Activated CD4-positive, alpha-beta T cell treated with anti-CD3 and anti-CD28 coated beads, Interleukin-2, amount 50 U/mL, for 24 hours (primary cell): ENCODE results near the gene TRMT61A.
"Not testable (repeated sequence)": the region's sequence is repeated elsewhere in the genome, so short reads cannot be mapped to it uniquely, and the experiment has no call there.

ENCODE experiments used
- DNase-seq, 2 donors: peaks; one replicate each; pipeline ENCODE4 v3.0.0-alpha.2; 2020; ENCODE audit warnings: low read depth in 1 of 2, low spot score in 1 of 2

The TRMT61A gene

DNA sequence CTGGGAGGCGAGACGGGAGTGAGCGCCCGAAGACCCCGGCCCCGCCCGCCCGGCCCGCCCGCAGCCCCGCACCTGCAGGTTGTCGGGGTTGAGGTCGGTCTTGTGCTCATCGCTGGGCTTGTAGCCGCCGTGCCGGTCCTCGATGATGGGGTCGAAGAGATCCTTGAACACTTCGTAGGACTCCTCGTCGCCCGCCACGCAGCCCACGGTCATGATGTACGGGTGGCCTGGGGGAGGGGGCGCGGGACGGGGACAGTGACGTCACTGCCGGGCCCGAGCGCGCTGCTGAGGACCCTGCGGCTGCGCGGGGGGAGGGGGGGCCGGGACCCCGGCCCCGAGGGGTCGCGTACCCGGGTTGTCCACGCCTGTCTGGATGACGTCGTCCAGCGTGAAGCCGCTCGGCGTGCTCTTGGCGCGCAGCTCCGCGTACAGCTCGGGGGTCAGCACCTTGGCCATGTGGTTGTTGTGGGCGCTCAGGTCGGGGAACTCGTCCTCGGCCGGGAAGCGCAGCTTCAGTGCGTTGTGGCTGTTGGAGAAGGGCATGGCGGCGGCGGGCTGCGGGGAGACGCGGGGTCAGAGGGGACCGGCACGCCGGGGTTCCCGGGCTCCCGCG is 6.9 kb upstream of the TRMT61A start:
- DNase-seq: no peak

DNA sequence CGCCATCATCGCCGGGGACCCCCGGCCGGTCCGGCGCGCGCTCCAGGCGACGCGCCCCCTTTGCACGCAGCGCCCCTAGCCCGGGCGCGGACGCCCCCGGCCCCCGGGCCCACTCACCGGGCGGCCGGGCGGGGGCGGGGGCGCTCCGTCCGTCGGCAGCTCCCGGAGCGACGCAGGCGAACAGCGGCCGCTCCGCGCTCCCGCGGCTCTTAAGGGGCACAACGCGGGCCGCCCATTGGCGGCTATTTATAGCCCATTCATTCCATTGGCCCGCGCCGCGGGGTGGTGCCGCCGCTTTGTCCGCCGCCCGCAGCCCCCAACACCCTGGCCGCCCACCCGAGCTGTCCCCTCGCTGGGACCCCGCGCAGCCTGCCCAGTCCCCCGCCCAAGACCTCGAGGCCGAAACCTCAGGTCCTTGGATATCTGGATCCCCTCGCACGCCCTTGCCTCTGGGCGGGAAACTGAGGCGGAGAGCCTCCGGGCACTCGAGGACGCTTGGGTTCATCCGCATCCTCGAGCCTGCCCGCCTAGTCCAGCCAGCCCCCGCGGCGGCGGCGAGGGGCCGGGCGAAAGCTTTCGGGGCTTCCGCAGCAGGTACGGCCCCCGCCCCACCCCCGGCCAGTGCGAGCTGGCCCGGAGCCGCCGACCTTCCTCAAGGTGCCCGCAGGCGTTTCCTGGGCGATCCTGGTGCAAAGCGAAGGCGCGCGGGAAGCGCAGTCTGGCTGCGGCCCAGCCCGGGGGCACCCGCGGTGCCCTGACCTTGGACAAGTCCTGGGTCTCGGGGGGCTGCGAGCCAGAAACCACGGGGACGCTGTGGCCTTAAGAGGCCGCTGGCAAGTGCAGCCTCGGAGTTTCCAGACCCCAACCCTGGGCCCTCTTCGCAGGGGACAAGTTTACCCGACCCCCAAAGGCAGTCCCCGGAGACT is 6.1 kb upstream of the TRMT61A start, which contains the start of gene CKB:
CKB (minus strand) TSS at position 182 of the 926 bp plus-strand sequence. CDS start 337 bp downstream, outside the sequence.
- no peak for DNase-seq

DNA sequence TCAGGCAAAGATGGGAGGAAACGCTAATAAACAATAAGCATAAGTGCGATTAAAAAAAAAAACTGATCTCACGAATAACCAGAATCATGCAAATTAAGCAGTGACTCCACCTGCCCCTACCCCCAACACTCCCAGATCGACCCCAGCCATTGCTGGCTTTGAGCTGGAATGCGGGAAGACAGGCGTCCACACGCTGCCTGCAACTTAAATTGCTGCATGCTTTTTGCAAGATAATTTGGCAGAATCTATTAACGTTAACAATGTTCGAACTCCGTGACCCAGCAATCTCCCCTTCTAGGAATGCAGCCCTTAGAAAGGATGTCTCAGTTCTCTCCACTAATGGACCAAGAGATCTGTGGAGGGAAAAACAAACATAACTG is 5.4 kb upstream of the TRMT61A start:
- no peak for DNase-seq

DNA sequence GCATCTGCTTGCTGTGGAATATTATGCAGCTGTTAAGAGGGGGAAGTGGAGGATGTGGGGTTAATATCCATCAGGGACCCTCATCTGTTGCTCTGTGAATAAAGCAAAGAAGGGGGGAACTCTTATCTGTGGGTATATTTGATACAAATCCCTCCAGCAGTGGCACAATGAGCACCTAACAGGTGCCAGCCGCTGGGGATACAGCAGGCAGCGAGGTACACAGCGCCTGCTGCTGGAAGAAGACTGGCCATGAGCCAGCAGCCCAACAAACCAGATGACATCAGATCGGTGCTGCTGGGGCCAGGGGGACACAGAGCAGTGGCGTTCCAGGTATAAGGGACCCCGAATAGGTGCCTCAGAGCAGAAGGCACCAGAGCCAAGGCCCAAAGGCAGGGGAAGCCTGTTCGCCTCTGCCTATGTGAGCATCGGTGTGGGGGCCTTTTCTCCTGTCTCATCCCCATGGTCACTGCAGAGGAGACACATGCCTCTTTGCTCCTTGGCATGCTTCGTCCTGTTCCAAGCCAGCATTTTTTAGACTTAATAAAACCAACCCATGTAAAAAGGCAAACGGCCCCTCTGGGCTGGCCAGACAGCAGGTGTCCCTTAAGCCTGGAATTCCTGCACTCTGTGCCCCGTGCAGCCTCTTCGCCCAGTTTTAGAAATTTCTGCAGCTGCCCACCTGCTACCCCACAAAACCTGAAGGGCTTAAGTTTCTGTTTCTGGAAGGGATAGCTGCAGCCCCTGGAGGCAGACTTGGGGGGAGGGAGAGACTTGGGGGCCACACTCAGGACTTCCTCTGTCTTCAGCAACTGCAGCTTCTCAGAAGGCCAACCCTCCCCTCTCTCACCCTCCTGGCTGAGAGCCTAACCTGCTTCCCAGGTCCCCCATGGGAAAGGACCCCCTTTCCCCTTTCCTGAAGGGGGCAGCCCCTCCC is 4.7 kb upstream of the TRMT61A start:
- no peak for DNase-seq

DNA sequence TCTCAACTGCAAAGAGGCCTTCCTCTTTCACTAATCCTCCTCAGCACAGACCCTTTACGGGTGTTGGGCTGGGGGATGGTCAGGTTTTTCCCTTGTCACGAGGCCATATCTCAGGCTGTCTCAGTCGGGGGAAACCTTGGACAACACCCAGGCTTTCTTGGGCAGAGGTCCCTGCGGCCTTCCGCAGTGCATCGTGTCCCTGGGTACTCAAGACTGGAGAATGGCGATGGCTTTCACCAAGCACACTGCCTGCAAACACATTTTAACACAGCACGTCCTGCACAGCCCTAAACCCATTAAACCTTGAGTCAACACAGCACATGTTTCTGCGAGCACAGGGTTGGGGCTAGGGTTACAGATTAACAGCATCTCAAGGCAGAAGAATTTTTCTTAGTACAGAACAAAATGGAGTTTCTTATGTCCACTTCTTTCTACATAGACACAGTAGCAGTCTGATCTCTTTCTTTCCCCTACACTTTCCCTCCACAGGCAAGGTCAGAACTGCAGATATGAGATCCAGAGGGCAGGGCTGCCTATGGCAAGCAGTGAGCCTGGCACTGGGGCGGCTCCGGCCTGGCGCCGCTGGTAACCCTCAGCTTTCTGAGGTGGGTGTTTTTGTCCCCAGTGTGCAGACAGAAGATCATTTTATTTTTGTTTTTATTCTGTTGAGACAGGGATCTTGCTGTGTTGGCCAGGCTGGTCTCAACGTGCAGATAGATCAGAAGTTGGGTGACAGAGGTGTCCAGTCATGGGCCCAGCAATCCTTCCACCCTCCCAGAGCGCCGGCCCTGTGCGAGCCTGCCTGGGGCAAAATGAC is 3.4 kb upstream of the TRMT61A start:
- DNase-seq: not testable (repeated sequence)

DNA sequence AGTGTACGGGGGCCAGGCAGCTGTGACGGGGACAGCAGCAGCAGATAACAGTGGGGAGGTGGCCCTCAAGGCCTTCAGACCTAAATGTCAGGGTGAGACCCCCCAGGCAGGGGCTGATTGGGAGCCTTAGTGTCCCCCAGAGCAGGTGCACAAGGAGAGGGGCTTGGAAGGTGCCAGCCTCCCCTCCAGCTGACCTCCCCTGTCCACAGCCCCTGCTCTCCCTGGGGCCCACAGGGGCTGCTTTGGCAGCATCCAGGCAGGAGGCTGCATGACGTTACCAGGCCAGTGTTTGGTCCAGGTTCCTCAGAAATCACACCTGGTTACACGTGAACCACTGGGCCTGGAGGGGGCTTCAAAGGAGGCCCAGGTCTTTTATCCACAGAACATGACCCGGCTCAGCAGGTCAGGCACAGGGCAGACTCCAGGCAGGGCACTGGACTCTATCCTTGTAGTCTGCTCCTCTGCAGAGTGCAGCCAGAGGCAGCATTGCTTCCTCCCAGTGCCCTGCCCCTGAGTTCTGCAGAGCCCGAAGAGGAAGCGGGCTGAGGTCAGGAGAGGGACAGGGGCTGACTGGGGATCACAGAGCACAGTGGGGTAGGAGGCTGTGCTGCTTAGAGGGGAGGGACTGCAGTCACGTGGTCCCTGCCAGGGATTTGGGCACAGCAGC is 2.6 kb upstream of the TRMT61A start:
- DNase-seq: no peak

DNA sequence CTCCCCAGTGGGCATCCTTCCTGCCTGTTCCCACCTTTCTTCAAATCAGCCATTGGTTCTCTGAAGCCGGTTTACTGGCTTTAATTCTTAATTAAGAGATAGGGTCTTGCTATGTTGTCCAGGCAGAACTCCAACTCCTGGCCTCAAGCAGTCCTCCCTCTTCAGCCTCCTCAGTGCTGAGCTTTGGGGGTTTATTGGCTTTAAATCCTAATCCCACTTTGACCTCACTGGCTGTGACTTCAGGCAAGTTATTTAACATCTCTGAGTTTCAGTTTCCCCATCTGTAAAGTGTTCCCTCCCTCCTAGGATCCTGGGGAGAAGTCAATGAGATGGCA is 2.1 kb upstream of the TRMT61A start:
- no peak for DNase-seq

DNA sequence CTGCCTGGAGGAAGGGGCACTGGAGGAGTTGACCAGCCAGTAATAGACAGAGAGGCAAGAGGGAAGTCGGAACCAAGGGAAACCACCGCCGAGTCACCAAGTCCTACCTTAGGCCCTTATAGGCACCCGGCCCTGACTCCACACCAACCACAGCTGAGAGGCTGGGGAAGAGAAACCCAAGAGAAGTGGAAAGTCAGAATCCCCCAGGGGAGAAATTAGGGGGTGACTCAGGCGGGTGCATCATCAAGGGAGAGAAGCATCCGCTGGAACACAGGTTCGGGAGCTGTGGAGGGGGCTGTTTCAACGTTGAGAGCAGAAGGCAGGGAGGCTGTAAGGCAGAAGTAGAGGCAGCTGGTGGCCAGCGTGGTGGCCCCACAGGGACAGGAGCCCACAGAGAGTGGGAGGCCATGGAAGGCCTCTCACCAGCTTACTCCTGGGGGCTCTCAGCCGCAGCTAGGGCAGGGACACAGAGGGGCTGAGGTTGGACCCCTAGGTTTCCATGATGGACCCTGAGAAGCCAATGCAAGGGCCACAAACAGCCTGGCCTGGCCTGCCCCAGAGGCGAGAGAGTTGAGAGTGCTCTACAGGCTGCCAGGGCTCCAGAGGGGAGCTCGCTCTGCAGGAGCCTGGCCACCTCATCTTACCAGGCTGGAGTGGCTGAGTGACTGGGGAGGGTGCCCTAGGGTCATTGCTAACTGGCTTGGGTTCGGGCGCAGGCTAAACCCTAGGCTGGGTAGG is 1.4 kb upstream of the TRMT61A start:
- no peak for DNase-seq

DNA sequence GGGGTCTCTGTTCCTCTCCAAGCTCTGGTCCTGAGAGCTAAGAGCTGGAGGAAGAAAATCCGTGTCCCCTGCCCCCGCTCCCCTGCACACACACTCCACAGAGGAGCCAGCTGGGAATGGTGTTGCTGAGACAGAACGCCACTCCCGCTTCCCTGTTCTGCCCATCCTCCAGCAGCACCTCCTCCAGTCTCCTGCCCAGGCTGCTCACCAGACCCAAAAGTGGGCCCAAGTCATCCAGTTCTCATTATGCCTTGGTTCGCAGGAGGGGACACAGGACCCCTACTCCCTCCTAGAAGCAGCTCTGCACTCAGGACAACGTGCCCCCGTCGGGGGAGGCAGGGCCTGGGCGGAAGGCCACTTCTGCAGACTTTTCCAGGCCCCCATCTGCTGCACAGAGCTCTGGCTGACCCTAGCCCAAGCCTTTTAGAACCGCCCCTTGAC is 830 bp upstream of the TRMT61A start:
- DNase-seq: no peak

DNA sequence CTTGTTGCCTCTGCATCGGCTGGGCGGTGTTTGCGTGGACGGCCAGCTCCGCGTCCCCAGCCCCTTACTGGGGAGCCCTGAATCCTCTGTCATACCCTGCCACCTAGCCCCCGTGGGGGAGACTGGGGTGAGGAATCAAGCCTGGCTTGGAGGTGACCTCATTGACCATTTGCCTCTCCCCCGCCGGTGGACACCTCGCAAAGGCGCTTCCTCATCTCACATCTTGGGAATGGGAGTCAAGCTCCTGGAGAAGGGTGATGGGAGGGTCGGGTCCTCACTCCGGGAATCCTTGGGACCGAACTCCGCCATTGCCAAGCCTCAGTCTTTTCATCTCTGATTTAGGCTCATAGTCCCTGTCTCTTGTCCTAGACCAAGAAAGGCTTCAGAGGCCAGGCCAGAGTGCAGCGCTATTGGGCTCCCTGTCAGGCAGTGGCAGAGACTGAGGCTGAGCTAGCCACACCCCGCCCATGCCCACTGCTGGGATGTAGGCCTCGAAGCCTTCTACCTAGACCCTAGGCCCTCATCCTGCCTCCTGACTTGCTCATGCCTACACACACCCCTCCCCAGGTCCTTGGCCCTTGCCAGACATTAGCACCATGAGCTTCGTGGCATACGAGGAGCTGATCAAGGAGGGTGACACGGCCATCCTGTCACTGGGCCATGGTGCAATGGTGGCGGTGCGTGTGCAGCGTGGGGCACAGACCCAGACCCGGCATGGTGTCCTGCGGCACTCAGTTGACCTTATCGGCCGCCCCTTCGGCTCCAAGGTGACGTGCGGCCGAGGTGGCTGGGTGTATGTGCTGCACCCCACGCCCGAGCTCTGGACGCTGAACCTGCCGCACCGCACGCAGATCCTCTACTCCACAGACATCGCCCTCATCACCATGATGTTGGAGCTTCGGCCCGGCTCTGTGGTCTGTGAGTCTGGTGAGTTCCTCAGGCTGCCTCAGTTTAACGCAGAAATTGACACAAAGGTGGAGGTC is 678 bp downstream of the TRMT61A start:
- DNase-seq: no peak

DNA sequence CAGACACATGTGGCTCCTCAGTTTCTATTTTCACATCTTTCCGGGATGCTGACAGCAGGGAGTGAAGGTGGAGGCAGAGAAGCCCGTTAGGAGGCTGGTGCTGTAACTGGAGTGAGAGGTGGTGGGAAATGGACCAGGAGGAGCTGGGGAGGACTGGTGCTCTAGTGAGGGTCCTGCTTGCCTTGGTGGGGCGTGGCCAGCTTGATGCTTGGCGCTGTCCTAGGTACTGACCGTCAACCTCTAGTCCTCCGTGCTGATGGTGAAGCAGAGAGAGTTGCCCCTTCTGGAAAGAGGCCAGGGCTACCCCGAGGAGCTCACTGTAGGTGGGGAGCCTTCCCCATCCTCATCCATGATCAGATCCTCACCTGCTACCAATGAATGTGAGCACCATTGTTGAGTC is 1.4 kb downstream of the TRMT61A start:
- DNase-seq: no peak

DNA sequence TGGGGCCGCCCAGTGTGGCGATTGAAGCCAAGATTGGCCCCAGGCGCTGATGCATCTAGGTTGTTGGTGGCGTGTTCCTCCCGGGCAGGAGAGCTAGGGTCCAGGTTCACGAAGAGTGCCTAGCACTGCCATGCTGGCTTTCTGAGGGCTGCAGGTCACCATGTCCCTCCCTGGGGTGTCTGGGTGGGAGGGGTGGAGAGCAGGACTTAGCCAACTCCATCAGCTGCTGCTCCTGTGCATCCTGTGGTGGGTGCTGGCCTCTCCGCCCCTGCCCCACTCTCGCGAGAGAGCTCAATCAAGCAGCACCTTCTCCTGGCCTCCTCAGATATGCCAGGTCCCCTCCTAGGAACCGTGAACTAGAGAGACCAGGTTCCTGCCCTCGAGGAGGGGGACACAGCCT is 1.8 kb downstream of the TRMT61A start:
- DNase-seq: no peak

DNA sequence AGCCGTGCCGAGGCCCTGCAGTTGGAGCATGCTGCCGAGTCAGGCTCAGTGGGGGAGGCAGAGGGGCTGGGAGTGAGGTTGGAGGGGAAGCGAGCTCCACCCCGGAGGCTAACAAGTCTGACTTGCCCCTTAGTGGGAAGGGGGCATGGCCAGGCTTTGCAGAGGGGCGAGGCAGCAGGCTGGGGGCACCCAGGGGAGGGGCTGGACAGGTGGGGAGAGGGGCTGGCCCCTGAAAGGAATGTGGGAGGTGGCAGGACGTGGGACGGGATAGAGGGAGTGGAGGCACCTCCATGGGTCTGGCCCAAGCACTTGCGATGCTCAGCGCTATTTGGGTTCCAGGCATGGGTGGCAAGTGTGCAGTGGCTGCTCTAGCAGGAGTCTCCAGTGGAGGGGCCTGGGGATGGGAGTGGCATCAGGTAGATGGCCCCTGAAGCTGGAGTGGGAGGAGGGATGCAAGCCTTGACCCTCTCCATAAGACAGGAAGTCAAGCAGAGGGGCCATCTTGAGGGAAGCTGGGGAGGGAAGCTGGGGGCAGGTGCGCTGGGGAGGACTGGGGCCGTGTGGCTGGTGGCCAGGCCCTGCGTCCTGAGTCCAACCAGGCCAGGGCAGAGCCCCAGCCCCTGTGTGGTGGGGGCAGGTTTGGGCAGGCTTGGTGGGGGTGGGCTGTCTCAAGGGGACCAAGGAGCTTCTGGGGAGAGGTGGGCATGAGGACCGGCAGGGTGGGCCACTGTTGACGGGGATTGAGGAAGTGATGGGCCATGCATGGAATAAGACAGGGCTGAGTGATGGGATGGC is 2.6 kb downstream of the TRMT61A start:
- no peak for DNase-seq

DNA sequence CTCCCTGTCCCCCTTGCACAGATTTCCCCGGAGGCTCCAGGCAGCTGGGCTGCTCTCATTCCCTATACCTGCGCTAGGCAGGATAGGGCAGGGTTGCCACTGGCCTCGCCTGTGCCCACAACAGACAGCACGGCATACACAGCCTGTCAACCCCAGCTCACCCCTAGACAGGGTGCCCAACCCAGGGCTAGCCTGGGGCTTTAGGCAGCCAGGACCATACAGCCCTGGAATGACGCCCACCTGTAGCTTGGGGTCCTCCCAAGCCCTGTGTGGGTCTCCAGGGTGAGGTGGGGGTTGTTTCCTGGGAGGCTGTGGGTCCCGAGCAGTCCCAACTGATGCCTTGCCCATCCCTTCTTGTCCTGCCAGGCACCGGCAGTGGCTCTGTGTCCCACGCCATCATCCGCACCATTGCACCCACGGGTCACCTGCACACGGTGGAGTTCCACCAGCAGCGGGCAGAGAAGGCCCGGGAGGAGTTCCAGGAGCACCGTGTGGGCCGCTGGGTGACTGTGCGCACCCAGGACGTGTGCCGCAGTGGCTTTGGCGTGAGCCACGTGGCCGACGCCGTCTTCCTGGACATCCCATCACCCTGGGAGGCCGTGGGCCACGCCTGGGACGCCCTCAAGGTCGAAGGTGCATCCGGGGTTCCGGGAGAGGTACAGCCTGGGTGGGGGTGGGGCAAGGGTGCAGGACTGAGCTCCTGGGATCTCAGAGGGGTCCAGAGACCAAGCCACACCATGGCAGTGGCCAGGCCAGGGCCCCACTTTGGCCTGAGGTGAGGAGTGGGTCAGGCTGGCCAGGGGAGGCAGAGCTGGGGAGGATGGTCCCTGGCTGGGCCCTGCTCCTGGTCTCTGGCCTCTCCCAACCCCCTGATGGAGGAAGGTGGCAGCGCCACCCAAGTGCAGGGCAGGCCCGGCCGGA is 3.5 kb downstream of the TRMT61A start:
- no peak for DNase-seq

DNA sequence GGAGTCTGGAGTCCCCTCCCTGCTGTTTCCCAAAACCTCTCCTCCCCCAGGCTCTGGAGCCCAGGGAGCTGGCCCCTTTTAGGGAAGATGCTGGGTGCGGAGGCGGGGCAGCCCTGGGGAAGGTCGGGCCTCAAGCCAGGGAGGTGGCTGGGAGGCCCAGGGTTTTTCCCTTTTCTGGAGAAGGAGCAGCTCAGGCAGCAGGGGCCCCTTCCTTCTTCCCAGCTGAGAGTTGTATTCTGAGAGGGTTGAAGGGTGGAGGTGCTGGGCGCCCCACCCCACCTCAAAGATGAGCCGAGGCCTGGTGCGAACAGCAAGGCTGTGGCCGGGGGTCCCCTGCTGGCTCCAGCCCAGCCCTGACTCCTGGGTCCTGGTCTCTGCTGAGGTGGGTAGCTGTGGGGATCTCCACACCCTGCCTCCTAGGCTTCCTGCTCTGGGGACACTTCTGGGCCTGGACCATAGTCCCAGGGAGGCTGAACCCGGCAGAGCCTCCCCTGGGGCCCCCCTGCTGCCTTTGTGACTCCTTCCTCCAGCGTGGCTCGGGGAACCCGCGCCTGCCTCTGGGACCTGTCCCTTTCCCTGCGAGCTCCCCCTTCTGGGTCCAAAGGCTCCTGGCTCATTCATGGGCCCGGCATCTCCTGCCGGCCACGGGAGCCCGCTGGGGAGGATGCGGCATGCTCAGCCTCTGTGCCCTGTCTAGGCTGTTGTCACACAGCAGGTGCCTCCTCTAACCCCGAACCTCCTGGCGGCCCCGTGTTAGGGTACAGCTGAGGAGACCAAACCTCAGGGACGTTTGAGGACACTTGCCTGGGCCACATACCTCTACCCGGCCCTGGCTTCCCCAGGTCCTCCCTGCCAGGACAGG is 4.4 kb downstream of the TRMT61A start:
- DNase-seq: no peak
